ENCODE measurements around the gene CFAP70. TPM values are rescaled to one million over a fixed set of nuclear protein-coding genes. Genes with fewer than 3 reads are reported as not detected.

CFAP70 gene
- total RNA-seq, 1 experiment from 2014 or later = 1.2 TPM

GRCh38 chr10:73209705-73210104, 149.0 kb downstream of the CFAP70 start:
- TF ChIP-seq CTCF (IDR thresholded peaks at IDR 0.05; ENCODE audit: unreplicated experiment) = no peak
- no TSS peak for BruUV-seq (replicated peaks)
- peaks cover 5% of the 10 kb centered on the region for H3K36me3 Mint-ChIP-seq (ENCODE audit: insufficient read depth, unreplicated experiment)
- no peak overlapping the region for H3K27ac Mint-ChIP-seq (ENCODE audit: unreplicated experiment)
- H3K9me3 Mint-ChIP-seq (ENCODE audit: low read depth, unreplicated experiment) = peaks cover 6% of the 10 kb centered on the region
- intact Hi-C loops (cut with micrococcal nuclease; ENCODE audit: unreplicated experiment) = no loop called here
- no peak for DNase-seq
- no peaks in the 10 kb centered on the region for H3K4me1 Mint-ChIP-seq (ENCODE audit: low read depth, unreplicated experiment)
- H3K4me3 Mint-ChIP-seq (ENCODE audit: low read depth, unreplicated experiment) = no peak overlapping the region
- H3K27me3 Mint-ChIP-seq (ENCODE audit: unreplicated experiment) = no peaks in the 10 kb centered on the region
- CTCF ChIA-PET = no interaction called here

- no peaks in the 10 kb centered on the region for H3K4me1 Mint-ChIP-seq (ENCODE audit: low read depth, unreplicated experiment)
- no peaks in the 10 kb centered on the region for H3K27me3 Mint-ChIP-seq (ENCODE audit: unreplicated experiment)
- BruUV-seq (replicated peaks) = no TSS peak
- CTCF ChIA-PET = no interaction called here
- no peak for TF ChIP-seq CTCF (IDR thresholded peaks at IDR 0.05; ENCODE audit: unreplicated experiment)
- intact Hi-C loops (cut with micrococcal nuclease; ENCODE audit: unreplicated experiment) = no loop called here
- no peak overlapping the region for H3K27ac Mint-ChIP-seq (ENCODE audit: unreplicated experiment)
- H3K4me3 Mint-ChIP-seq (ENCODE audit: low read depth, unreplicated experiment) = no peak overlapping the region
- peaks cover 6% of the 10 kb centered on the region for H3K9me3 Mint-ChIP-seq (ENCODE audit: low read depth, unreplicated experiment)
- DNase-seq = no peak
- peaks cover 5% of the 10 kb centered on the region for H3K36me3 Mint-ChIP-seq (ENCODE audit: insufficient read depth, unreplicated experiment)
Measured at GRCh38 chr10:73207883-73208282, 150.8 kb downstream of the CFAP70 start.

GRCh38 chr10:73206385-73206784, 152.3 kb downstream of the CFAP70 start:
- peaks cover 5% of the 10 kb centered on the region for H3K36me3 Mint-ChIP-seq (ENCODE audit: insufficient read depth, unreplicated experiment)
- no peak overlapping the region for H3K4me3 Mint-ChIP-seq (ENCODE audit: low read depth, unreplicated experiment)
- no TSS peak for BruUV-seq (replicated peaks)
- no peak for DNase-seq
- no peaks in the 10 kb centered on the region for H3K27me3 Mint-ChIP-seq (ENCODE audit: unreplicated experiment)
- H3K27ac Mint-ChIP-seq (ENCODE audit: unreplicated experiment) = no peak overlapping the region
- intact Hi-C loops (cut with micrococcal nuclease; ENCODE audit: unreplicated experiment) = no loop called here
- H3K9me3 Mint-ChIP-seq (ENCODE audit: low read depth, unreplicated experiment) = peaks cover 6% of the 10 kb centered on the region
- CTCF ChIA-PET = interaction anchor here (0.6 kb wide), 1 partner anchor 12 kb away, joined by 6 read pairs; no protein-coding TSS in a partner anchor
- TF ChIP-seq CTCF (IDR thresholded peaks at IDR 0.05; ENCODE audit: unreplicated experiment) = no peak
- H3K4me1 Mint-ChIP-seq (ENCODE audit: low read depth, unreplicated experiment) = no peaks in the 10 kb centered on the region

GRCh38 chr10:73205890-73206289, 152.8 kb downstream of the CFAP70 start:
- TF ChIP-seq CTCF (IDR thresholded peaks at IDR 0.05; ENCODE audit: unreplicated experiment) = no peak
- Mint-ChIP-seq H3K4me1 (ENCODE audit: low read depth, unreplicated experiment) (no peaks in the 10 kb centered on the region), H3K27ac (ENCODE audit: unreplicated experiment) (no peak overlapping the region), H3K4me3 (ENCODE audit: low read depth, unreplicated experiment) (no peak overlapping the region), H3K36me3 (ENCODE audit: insufficient read depth, unreplicated experiment) (peaks cover 5% of the 10 kb centered on the region), H3K27me3 (ENCODE audit: unreplicated experiment) (no peaks in the 10 kb centered on the region), H3K9me3 (ENCODE audit: low read depth, unreplicated experiment) (peaks cover 6% of the 10 kb centered on the region)
- BruUV-seq (replicated peaks) = no TSS peak
- CTCF ChIA-PET = interaction anchor here (0.6 kb wide), 1 partner anchor 12 kb away, joined by 6 read pairs; no protein-coding TSS in a partner anchor
- no peak for DNase-seq
- intact Hi-C loops (cut with micrococcal nuclease; ENCODE audit: unreplicated experiment) = no loop called here

All from Calu3 (cell line).